KOPT-K1 (cell line): ENCODE data around the gene BEND6.

Experiments
- H3K27ac ChIP-seq: fragments of 200-600 bp; sonication (generic); 2 replicates; pipeline ENCODE4 v1.5.1; 2016; ENCODE audit warnings: antibody characterized with exemption, mild to moderate bottlenecking, low read depth, low read length; ENCODE audit not compliant: poor library complexity, severe bottlenecking
- H3K36me3 ChIP-seq: fragments of 200-600 bp; sonication (generic); 2 replicates; pipeline ENCODE4 v1.5.1; 2017; ENCODE audit warnings: antibody characterized with exemption, mild to moderate bottlenecking, low read length, moderate library complexity; ENCODE audit not compliant: insufficient read depth
- H3K9me3 ChIP-seq: fragments of 200-600 bp; sonication (generic); 2 replicates; pipeline ENCODE4 v1.5.1; 2017; ENCODE audit warnings: antibody characterized with exemption, low read length, mild to moderate bottlenecking; ENCODE audit not compliant: insufficient read depth, poor library complexity, severe bottlenecking

BEND6 gene

GRCh38 chr6:56955171-56956155 lies 556 bp downstream of the BEND6 start:
- Histone ChIP-seq H3K36me3 (no peaks in the 10 kb centered on the region), H3K9me3 (no peaks in the 10 kb centered on the region), H3K27ac (peak overlapping the region; percentile 36)

GRCh38 chr6:56956491-56956890 lies 1.6 kb downstream of the BEND6 start:
- no peaks in the 10 kb centered on the region for H3K9me3 ChIP-seq
- H3K36me3 ChIP-seq, result no peaks in the 10 kb centered on the region
- H3K27ac ChIP-seq, result no peak overlapping the region

- Histone ChIP-seq H3K36me3 (no peaks in the 10 kb centered on the region), H3K27ac (no peak overlapping the region), H3K9me3 (no peaks in the 10 kb centered on the region)
Measured at GRCh38 chr6:56957856-56958255, 2.9 kb downstream of the BEND6 start.

GRCh38 chr6:56958481-56958880 lies 3.6 kb downstream of the BEND6 start:
- Histone ChIP-seq H3K36me3 (no peaks in the 10 kb centered on the region), H3K9me3 (no peaks in the 10 kb centered on the region), H3K27ac (no peak overlapping the region)

GRCh38 chr6:56959094-56959493 lies 4.2 kb downstream of the BEND6 start:
- H3K27ac ChIP-seq, result no peak overlapping the region
- H3K36me3 ChIP-seq, result no peaks in the 10 kb centered on the region
- H3K9me3 ChIP-seq, result no peaks in the 10 kb centered on the region

- Histone ChIP-seq H3K9me3 (no peaks in the 10 kb centered on the region), H3K27ac (no peak overlapping the region), H3K36me3 (no peaks in the 10 kb centered on the region)
Measured at GRCh38 chr6:56959938-56960337, 5.0 kb downstream of the BEND6 start.

GRCh38 chr6:56961151-56961550 lies 6.2 kb downstream of the BEND6 start:
- no peaks in the 10 kb centered on the region for H3K36me3 ChIP-seq
- H3K27ac ChIP-seq, result no peak overlapping the region

GRCh38 chr6:56962441-56962840 lies 7.5 kb downstream of the BEND6 start:
- Histone ChIP-seq H3K27ac (no peak overlapping the region), H3K9me3 (no peaks in the 10 kb centered on the region), H3K36me3 (no peaks in the 10 kb centered on the region)

More at GRCh38 chr6:56961151-56961550, 6.2 kb downstream of the BEND6 start:
- no peaks in the 10 kb centered on the region for H3K9me3 ChIP-seq

- no peaks in the 10 kb centered on the region for H3K36me3 ChIP-seq
- H3K27ac ChIP-seq, result no peak overlapping the region
- H3K9me3 ChIP-seq, result no peaks in the 10 kb centered on the region
Measured at GRCh38 chr6:56963043-56963442, 8.1 kb downstream of the BEND6 start.

- no peaks in the 10 kb centered on the region for H3K36me3 ChIP-seq
- H3K9me3 ChIP-seq, result no peaks in the 10 kb centered on the region
- H3K27ac ChIP-seq, result no peak overlapping the region
Measured at GRCh38 chr6:56963793-56964192, 8.9 kb downstream of the BEND6 start.

GRCh38 chr6:56965126-56965525 lies 10.2 kb downstream of the BEND6 start:
- Histone ChIP-seq H3K36me3 (no peaks in the 10 kb centered on the region), H3K9me3 (no peaks in the 10 kb centered on the region), H3K27ac (no peak overlapping the region)

GRCh38 chr6:56970849-56971248 lies 15.9 kb downstream of the BEND6 start:
- Histone ChIP-seq H3K36me3 (no peaks in the 10 kb centered on the region), H3K27ac (no peak overlapping the region), H3K9me3 (no peaks in the 10 kb centered on the region)

- no peaks in the 10 kb centered on the region for H3K36me3 ChIP-seq
- no peak overlapping the region for H3K27ac ChIP-seq
- peaks cover 8% of the 10 kb centered on the region for H3K9me3 ChIP-seq
Measured at GRCh38 chr6:56977192-56977591, 22.3 kb downstream of the BEND6 start.

GRCh38 chr6:56978530-56978929 lies 23.6 kb downstream of the BEND6 start:
- peaks cover 8% of the 10 kb centered on the region for H3K9me3 ChIP-seq
- H3K36me3 ChIP-seq, result no peaks in the 10 kb centered on the region
- no peak overlapping the region for H3K27ac ChIP-seq

GRCh38 chr6:56984361-56984760 lies 29.5 kb downstream of the BEND6 start:
- Histone ChIP-seq H3K9me3 (no peaks in the 10 kb centered on the region), H3K27ac (no peak overlapping the region), H3K36me3 (no peaks in the 10 kb centered on the region)

- no peak overlapping the region for H3K27ac ChIP-seq
- H3K36me3 ChIP-seq, result no peaks in the 10 kb centered on the region
- no peaks in the 10 kb centered on the region for H3K9me3 ChIP-seq
Measured at GRCh38 chr6:56984884-56985283, 30.0 kb downstream of the BEND6 start.
